ENCODE data around the gene TRANK1.
A peak's percentile ranks its signal among the peaks of the same experiment; 100 is the strongest.

Gene TRANK1

DNA sequence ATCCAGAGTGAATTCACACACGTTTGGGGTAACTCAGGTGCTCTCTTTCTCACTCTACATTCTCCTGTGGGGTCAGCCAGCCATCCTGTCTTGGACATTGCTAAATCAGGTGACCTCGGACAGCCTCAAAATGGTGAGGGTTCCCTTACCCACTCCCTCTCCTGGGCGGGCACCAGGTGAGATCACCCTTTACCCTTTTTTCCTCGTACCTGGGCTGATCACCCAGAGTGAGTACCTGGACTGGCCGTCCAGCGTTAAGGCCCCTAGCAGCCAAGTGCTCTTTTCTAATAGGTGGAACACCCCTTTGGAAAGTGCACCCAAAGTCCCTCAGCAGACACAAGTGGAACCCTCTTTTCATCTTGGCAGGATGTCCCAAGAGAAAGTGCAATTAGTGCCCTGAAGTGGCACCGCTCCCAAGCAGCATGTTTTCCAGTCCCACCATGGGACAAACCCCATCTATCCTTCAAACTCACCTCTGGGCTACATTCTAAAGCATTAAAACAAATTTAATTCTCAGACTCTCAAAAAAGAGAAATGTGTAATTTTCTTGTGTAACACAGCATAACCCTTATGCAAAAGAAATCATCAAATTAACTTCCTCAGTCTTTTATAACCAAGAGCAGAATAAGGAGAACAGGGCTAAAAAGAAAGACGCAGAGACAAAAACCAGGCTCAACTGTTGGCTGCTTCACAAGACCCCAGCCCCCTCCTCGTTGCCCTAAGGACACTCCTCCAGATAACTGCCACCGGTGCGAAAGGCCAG, 20.7 kb downstream of the TRANK1 start:
- TF ChIP-seq JUND (IDR thresholded peaks at IDR 0.05; ENCODE audit: low read depth): no peak
- DNase-seq (ENCODE audit: low read depth in 1 of 2, low spot score in 1 of 2): no peak
- in situ Hi-C loops (cut with HindIII; ENCODE audit: low pct_unique_long_range_greater_than_20kb, low sequenced_read_pairs): no loop called here

DNA sequence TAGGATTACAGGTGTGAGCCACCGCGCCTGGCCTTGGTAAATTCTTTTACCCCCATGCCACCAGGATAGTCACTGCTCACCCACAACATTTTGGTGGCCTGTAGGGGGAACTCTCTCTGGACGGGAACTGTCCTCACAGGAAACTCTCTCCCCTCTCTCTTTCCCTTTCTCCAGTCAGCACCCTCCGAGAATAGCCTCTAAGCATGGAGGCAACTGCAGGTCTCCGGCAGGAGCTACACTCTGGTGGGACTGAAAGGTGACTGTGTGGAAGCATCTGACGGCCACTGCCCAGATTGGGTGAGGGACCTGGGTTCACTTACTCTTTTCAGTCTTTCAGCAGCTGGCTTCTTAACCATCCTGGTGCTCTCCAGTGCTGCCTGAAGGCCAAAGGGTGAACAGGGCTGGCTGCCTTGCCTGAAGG, 21.3 kb downstream of the TRANK1 start:
- in situ Hi-C loops (cut with HindIII; ENCODE audit: low pct_unique_long_range_greater_than_20kb, low sequenced_read_pairs): no loop called here
- TF ChIP-seq JUND (IDR thresholded peaks at IDR 0.05; ENCODE audit: low read depth): no peak
- DNase-seq (ENCODE audit: low read depth in 1 of 2, low spot score in 1 of 2): no peak

DNA sequence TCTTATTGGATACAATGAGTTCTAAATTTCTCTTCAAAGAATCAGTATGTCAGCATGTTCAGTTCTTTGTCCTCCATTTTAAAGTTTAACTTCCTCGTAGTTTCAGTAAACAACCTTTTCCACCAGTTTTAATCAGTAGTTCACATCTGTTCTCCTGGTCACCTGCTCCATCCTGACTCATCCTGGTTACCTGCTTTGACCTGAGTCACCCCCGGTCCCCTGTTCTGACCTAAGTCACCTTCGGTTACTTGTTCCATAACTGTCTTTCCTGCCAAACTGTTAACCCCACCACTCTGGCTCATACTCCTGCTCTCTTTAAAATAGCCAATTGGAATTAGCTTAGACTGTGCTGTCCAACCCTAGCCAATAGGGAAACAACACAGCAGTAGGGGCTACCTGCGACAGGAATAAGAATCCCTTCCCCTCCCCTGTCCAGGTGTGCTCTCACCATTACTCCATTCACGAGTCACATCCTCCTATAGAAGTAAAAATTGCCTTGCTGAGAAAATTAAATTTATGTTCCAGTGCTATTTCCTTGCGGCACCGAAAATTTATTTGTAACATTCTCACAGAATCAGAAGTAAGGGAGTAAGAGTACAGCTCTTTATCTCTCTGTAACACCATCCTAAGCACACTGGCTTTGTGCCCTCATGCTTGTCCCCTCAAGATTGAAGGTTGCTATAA, 23.8 kb downstream of the TRANK1 start:
- DNase-seq (ENCODE audit: low read depth in 1 of 2, low spot score in 1 of 2): no peak
- in situ Hi-C loops (cut with HindIII; ENCODE audit: low pct_unique_long_range_greater_than_20kb, low sequenced_read_pairs): no loop called here
- no peak for TF ChIP-seq JUND (IDR thresholded peaks at IDR 0.05; ENCODE audit: low read depth)

DNA sequence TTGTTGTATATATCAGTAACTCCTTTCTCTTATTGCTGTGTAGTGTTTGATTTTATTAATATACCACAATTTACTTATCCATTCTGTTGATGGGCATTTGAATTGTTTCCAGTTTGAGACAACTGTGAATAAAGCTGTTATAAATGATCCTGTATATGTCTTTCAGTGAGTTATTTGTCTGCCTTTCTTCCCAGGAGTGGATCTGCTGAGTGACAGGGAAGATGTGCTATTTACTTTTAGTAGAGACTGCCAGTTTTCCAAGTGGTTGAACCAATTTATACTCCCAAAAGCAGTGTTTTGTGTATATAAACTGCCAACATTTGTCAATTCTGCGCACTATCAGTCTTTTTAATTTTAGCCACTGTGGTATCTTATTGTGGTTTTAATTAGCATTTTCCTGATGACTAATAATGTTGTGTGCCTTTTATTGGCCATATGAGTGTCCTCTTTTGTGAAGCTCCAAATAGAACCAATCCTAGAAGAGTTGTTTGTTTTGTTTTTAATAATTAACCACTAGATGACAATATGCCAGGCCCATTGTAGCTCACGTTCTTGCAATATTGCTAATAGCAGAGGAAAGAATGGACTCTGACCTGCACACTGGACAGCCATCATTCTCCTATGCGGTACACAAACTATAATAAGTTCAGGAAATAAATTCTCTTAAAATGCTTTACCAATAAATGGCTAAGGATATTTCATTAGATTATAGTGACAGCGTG, 25.3 kb downstream of the TRANK1 start:
- in situ Hi-C loops (cut with HindIII; ENCODE audit: low pct_unique_long_range_greater_than_20kb, low sequenced_read_pairs): no loop called here
- TF ChIP-seq JUND (IDR thresholded peaks at IDR 0.05; ENCODE audit: low read depth): no peak
- DNase-seq (ENCODE audit: low read depth in 1 of 2, low spot score in 1 of 2): no peak

DNA sequence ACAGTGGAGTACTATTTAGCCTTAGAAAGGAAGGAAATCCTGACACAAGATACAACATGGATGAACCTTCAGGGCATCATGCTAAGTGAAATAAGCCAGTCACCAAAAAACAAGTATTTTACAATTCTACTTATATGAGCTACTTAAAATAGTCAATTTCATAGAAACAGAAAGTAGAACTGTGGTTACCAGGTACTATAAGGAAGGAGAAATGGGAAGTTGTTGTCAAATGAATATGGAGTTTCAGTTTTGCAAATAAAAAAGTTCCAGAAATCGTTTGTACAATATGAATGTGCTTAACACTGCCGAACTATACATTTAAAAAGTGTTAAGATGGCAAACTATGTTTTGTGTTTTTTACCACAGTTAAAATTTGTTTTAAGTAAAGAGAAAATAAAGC, 26.8 kb downstream of the TRANK1 start:
- in situ Hi-C loops (cut with HindIII; ENCODE audit: low pct_unique_long_range_greater_than_20kb, low sequenced_read_pairs): no loop called here
- no peak for DNase-seq (ENCODE audit: low read depth in 1 of 2, low spot score in 1 of 2)
- no peak for TF ChIP-seq JUND (IDR thresholded peaks at IDR 0.05; ENCODE audit: low read depth)

DNA sequence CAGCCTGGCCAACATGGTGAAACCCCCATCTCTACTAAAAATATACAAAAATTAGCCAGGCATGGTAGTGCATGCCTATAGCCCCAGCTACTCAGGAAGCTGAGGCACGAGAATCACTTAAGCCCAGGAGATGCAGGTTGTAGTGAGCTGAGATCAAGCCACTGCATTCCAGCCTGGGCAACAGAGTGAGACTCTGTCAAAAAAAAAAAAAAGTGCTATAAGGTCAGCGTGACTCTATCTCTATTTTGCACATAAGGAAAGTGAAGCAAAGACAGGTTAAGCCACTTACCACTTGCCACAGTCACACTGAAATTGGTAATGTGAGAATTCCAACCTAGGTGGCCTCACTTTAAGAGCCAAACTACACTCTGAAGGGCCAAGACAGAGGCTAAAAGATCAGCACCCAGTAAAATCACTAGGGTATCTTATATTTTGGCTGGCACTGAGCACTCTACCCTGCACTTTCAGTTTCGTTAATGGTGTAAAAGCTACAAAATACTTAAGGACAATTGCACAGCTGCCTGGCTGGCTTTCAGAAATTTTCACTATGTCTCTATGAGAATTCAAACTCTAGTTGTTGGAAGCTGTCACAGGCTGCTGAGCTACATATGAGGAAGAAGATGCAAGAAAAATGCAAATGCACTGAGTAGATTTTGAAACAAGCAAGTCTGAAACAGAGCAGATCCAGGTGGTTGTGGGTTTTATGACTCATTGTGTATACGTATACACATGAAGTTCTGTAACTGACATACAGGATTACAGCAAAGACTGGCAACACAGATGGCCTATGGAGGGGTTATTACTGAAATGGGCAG, 32.7 kb downstream of the TRANK1 start:
- TF ChIP-seq JUND (IDR thresholded peaks at IDR 0.05; ENCODE audit: low read depth): peak; percentile 57; the same call in 1 of the 2 replicates
- in situ Hi-C loops (cut with HindIII; ENCODE audit: low pct_unique_long_range_greater_than_20kb, low sequenced_read_pairs): no loop called here
- DNase-seq (ENCODE audit: low read depth in 1 of 2, low spot score in 1 of 2): peak in 1 of 2 experiments; percentile 63

DNA sequence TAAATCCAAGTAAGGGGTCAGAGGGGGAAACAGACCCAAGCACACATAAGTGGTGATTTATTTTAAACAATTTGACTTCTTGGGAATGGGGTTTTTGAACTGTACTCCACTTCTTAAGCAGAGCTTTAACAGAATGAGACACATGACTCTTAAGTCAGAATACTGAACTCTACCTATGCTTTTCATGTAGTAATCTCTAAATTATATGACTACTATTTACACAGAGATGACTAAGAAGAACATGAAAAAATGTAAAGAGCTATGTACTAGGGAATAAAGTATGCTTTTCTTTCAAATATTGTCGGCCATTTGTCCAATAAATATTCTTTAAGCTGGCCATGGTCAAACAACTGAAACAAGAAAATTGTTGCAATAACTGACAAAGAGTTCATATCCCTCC, 35.2 kb downstream of the TRANK1 start:
- in situ Hi-C loops (cut with HindIII; ENCODE audit: low pct_unique_long_range_greater_than_20kb, low sequenced_read_pairs): no loop called here
- no peak for TF ChIP-seq JUND (IDR thresholded peaks at IDR 0.05; ENCODE audit: low read depth)
- no peak for DNase-seq (ENCODE audit: low read depth in 1 of 2, low spot score in 1 of 2)

DNA sequence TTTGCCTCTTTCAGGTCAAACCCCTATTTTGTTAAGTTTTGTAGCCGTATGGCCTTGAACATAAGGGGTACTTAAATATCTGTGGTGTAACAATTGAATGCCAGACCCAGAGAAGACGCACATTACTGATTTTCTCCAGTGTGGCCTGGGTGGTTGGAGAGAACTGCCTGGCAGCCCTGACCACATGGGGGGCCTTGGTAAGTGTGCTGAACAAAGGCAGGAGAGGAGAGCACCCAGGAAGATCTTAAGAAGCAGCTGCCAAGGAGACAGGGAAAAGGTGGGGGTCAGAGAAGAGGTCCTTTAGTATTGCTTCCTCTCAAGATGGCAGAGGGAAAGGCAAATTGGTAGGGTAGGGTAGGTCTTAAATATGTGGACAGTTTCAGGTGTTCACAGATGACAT, 35.7 kb downstream of the TRANK1 start:
- in situ Hi-C loops (cut with HindIII; ENCODE audit: low pct_unique_long_range_greater_than_20kb, low sequenced_read_pairs): no loop called here
- TF ChIP-seq JUND (IDR thresholded peaks at IDR 0.05; ENCODE audit: low read depth): no peak
- DNase-seq (ENCODE audit: low read depth in 1 of 2, low spot score in 1 of 2): no peak

DNA sequence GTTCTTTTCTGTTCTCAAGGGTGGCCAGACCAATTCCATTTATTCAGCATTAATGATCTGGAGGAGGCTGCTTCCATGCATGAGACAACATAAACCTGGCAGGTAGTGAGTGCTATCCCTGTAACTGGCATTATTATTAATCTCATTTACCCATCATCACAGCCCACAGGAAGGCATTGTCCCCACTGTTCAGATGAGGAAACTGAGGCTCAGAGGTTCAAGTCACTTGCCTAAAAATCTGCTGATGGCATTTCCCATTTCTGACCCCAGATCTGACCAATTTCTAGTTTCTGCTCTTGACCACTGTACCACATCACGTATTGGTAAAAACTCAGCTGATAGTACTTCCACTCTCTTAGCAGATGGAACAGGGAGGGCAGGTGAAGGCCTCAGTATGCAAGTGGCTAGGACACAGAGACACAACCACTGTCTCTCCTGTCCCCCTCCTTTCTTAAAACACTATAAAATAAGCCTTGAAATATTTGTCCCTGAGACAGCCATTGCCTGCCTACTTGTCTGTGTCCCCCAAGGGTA, 36.1 kb downstream of the TRANK1 start:
- in situ Hi-C loops (cut with HindIII; ENCODE audit: low pct_unique_long_range_greater_than_20kb, low sequenced_read_pairs): no loop called here

DNA sequence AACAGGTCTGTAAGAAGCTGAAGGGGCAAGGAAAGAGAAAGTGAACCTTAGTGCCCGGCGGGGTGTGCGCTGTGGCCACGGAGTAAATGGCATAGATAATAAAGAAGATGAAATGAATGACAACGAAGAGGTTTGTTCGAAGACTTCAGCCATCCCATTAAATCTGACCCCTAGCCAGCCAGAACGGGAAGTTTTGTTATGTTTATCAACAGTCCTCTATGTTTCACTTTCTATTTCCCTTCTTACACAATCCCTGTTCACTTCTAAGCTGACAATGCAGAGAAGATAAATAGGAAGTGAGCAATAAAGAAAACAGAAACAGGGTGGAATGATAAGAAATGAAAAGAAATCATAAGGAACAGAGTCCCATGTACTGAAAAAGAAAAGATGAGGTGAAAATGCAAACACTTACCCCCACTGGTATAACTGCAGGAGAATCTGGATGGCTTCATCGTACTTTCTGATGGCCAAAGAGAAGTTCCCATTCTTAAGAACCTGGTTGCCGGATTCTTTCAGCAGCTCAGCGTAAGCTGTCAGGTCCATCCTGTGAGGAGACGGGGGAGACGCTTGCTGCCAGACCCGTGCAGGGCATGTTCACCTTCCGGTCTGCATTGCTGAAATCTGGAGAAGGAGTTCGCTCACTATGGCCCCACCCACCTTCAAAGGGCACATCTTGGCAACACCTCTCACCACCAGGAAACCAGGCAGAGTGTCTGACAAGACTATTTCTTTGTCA, 36.8 kb downstream of the TRANK1 start:
- in situ Hi-C loops (cut with HindIII; ENCODE audit: low pct_unique_long_range_greater_than_20kb, low sequenced_read_pairs): no loop called here
- TF ChIP-seq JUND (IDR thresholded peaks at IDR 0.05; ENCODE audit: low read depth): no peak
- DNase-seq (ENCODE audit: low read depth in 1 of 2, low spot score in 1 of 2): peak; percentile 56 to 75

More for the DNA sequence above, 36.1 kb downstream of the TRANK1 start:
- no peak for DNase-seq (ENCODE audit: low read depth in 1 of 2, low spot score in 1 of 2)
- no peak for TF ChIP-seq JUND (IDR thresholded peaks at IDR 0.05; ENCODE audit: low read depth)

DNA sequence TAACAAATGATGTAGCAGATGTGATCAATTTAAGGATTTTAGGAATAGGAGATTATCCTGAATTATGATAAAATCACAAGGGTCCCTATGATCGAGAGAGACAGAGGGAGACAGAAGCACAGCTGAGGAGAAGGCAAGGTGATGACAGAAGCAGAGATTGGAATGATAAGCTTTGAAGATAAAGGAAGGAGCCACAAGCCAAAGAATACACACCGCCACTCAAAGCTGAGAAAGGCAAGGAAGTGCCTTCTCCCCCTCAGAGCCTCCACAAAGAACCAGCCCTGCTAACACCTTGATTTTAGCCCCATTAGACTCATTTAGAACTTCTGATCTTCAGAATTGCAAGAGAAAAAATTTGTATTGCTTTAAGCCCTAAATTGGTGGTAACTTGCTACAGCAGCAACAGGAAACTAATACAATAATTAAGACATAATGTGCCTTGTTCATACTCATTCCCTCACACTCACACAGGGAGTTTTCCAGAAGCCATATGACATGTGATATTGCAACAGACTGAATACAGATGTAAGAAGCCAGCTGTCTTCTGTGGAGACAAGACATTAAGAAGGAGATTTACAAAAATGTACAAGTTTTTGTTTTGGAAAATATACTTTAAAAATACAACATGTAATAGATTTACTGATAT, 38.2 kb downstream of the TRANK1 start:
- DNase-seq (ENCODE audit: low read depth in 1 of 2, low spot score in 1 of 2): no peak
- in situ Hi-C loops (cut with HindIII; ENCODE audit: low pct_unique_long_range_greater_than_20kb, low sequenced_read_pairs): no loop called here
- no peak for TF ChIP-seq JUND (IDR thresholded peaks at IDR 0.05; ENCODE audit: low read depth)

Data from T47D (cell line).